Measurements from ENCODE around the gene ALDH3A2. TPM values are rescaled to one million over a fixed set of nuclear protein-coding genes. Genes with fewer than 3 reads are reported as not detected.

Gene ALDH3A2
- total RNA-seq, 1 experiment from 2014 or later, result 271 TPM

- H3K9me2 ChIP-seq (ENCODE audit: insufficient read depth), result no peaks in the 10 kb centered on the region; the same call in 1 of the 2 replicates
- no peaks in the 10 kb centered on the region for H4K20me1 ChIP-seq (ENCODE audit: insufficient read depth)
- ChIA-PET CTCF (no interaction called here), POLR2A (ENCODE audit: unreplicated experiment) (interaction anchor here (0.7 kb wide), 2 partner anchors 13 to 103 kb away, joined by 3 to 4 read pairs; no protein-coding TSS in a partner anchor)
- no peak for TF ChIP-seq CTCF (conservative IDR thresholded peaks at IDR 0.05)
- TF ChIP-seq EZH2 (IDR thresholded peaks at IDR 0.05; ENCODE audit: low read depth), result no peak
- H3F3A ChIP-seq (ENCODE audit: insufficient read depth, low read depth), result 0 out of 2 replicates have a peak, but pooled peaks cover 8% of the 10 kb centered on the region
- H3K36me3 ChIP-seq (ENCODE audit: low read depth), result no peaks in the 10 kb centered on the region
- H3K79me2 ChIP-seq (ENCODE audit: low read depth), result no peaks in the 10 kb centered on the region
- H3K27ac ChIP-seq, result no peak overlapping the region
- BruUV-seq (replicated peaks), result no TSS peak
- H3K4me3 ChIP-seq, result no peak overlapping the region
- H3K27me3 ChIP-seq (ENCODE audit: insufficient read depth, low read depth), result no peaks in the 10 kb centered on the region
- no peak overlapping the region for H2AFZ ChIP-seq
- H3K4me2 ChIP-seq, result no peak overlapping the region
- DNase-seq, result no peak
- intact Hi-C loops (cut with micrococcal nuclease; ENCODE audit: unreplicated experiment), result no loop called here
- H3K9me3 ChIP-seq (ENCODE audit: insufficient read depth, low read depth), result no peaks in the 10 kb centered on the region
- no peaks in the 10 kb centered on the region for H3K4me1 ChIP-seq (replicated peaks; ENCODE audit: insufficient read depth)
Observed at GRCh38 chr17:19610879-19611278, 37.7 kb upstream of the ALDH3A2 start.

GRCh38 chr17:19613979-19614378 is 34.6 kb upstream of the ALDH3A2 start:
- BruUV-seq (replicated peaks), result no TSS peak
- POLR2A ChIA-PET (ENCODE audit: unreplicated experiment), result no interaction called here

GRCh38 chr17:19614900-19615299 is 33.7 kb upstream of the ALDH3A2 start:
- Histone ChIP-seq H3K27ac (no peak overlapping the region), H3K4me2 (no peak overlapping the region), H3K79me2 (ENCODE audit: low read depth) (no peaks in the 10 kb centered on the region), H3K9me3 (ENCODE audit: insufficient read depth, low read depth) (peaks cover 26% of the 10 kb centered on the region), H3K4me3 (no peak overlapping the region), H4K20me1 (ENCODE audit: insufficient read depth) (no peaks in the 10 kb centered on the region), H2AFZ (no peak overlapping the region), H3F3A (ENCODE audit: insufficient read depth, low read depth) (0 out of 2 replicates have a peak, but pooled peaks cover 3% of the 10 kb centered on the region), H3K27me3 (ENCODE audit: insufficient read depth, low read depth) (no peaks in the 10 kb centered on the region), H3K36me3 (ENCODE audit: low read depth) (0 out of 2 replicates have a peak, but pooled peaks cover 3% of the 10 kb centered on the region), H3K9me2 (ENCODE audit: insufficient read depth) (no peaks in the 10 kb centered on the region), H3K4me1 (replicated peaks; ENCODE audit: insufficient read depth) (no peaks in the 10 kb centered on the region)
- BruUV-seq (replicated peaks), result no TSS peak
- TF ChIP-seq EZH2 (IDR thresholded peaks at IDR 0.05; ENCODE audit: low read depth) (no peak), CTCF (conservative IDR thresholded peaks at IDR 0.05) (no peak)
- intact Hi-C loops (cut with micrococcal nuclease; ENCODE audit: unreplicated experiment), result no loop called here
- ChIA-PET POLR2A (ENCODE audit: unreplicated experiment) (no interaction called here), CTCF (no interaction called here)
- DNase-seq, result no peak

More at GRCh38 chr17:19613979-19614378, 34.6 kb upstream of the ALDH3A2 start:
- DNase-seq, result no peak
- no peak for TF ChIP-seq CTCF (conservative IDR thresholded peaks at IDR 0.05)
- TF ChIP-seq EZH2 (IDR thresholded peaks at IDR 0.05; ENCODE audit: low read depth), result no peak
- H3K9me3 ChIP-seq (ENCODE audit: insufficient read depth, low read depth), result peaks cover 16% of the 10 kb centered on the region; the same call in 1 of the 2 replicates
- H3K79me2 ChIP-seq (ENCODE audit: low read depth), result no peaks in the 10 kb centered on the region
- H3K36me3 ChIP-seq (ENCODE audit: low read depth), result no peaks in the 10 kb centered on the region
- no peak overlapping the region for H3K4me2 ChIP-seq
- H3F3A ChIP-seq (ENCODE audit: insufficient read depth, low read depth), result 0 out of 2 replicates have a peak, but pooled peaks cover 3% of the 10 kb centered on the region
- no peaks in the 10 kb centered on the region for H3K27me3 ChIP-seq (ENCODE audit: insufficient read depth, low read depth)
- no peak overlapping the region for H3K4me3 ChIP-seq
- H2AFZ ChIP-seq, result no peak overlapping the region
- H3K9me2 ChIP-seq (ENCODE audit: insufficient read depth), result no peaks in the 10 kb centered on the region
- intact Hi-C loops (cut with micrococcal nuclease; ENCODE audit: unreplicated experiment), result no loop called here
- H3K27ac ChIP-seq, result no peak overlapping the region
- no peaks in the 10 kb centered on the region for H3K4me1 ChIP-seq (replicated peaks; ENCODE audit: insufficient read depth)
- CTCF ChIA-PET, result no interaction called here
- H4K20me1 ChIP-seq (ENCODE audit: insufficient read depth), result no peaks in the 10 kb centered on the region
